ENCODE data around the gene DHRSX.

- TF ChIP-seq POLR2A (IDR thresholded peaks at IDR 0.05) (no peak), CTCF (IDR thresholded peaks at IDR 0.05) (no peak)
These were observed 77.5 kb downstream of the DHRSX start for GRCh38 chrX:2423282-2423681.

Measured in adrenal gland (tissue), 5 donors.